HG03045 (cell line): ENCODE measurements around the gene UBIAD1.

Source experiments
- ATAC-seq: cut with Tn5 transposase; IDR thresholded peaks from one replicate; pipeline ENCODE4 v1.9.1; 2021; ENCODE audit warnings: mild to moderate bottlenecking, moderate library complexity; ENCODE audit not compliant: unreplicated experiment

Gene UBIAD1

GRCh38 chr1:11309385-11309784, 36.4 kb downstream of the UBIAD1 start:
- no peak for ATAC-seq

DNA sequence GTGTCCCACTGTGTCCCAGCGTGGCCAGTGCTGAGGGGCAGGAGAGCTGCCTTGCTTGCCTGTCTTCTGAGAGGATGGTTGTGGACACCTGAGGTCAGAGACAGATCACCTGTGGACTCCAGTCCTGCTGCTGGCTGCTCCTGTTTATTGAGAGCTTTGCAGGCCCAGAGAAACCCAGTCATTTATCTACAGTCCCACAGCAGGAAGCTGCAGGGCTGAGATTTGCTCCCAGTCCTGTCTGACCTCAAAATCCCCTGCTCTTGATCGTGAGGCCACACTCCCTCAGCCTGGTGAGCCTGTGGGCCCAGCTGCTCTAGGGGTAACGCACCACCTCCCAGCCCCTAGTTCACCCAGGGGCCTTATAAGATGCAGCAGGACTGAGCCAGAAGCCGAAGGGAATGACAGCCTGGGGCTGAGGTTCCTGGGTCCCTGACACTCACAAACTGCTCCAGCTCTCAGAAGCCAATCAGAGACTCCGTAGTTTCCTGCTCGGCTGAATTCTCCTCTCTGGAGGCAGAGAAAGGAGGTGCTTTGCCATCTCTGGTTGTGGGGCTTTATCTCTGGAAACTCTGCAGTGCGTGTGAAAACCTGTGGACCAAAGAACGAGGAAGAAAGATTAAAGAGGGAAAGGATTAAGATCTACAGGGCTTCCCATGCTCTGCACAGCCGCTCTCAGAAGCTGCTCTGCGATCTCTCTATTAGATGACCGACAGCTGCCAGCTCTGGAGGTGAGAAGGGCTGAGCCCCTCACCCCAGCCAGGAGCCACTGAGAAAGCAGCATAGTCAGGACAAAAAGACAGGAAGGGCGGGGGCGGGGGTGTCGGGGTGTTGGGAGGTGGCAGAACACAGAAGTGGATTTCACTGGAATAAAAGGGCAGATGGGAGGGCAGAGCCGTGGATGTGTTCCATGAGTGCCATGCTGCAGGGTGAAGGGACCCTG, 39.1 kb downstream of the UBIAD1 start:
- no peak for ATAC-seq

DNA sequence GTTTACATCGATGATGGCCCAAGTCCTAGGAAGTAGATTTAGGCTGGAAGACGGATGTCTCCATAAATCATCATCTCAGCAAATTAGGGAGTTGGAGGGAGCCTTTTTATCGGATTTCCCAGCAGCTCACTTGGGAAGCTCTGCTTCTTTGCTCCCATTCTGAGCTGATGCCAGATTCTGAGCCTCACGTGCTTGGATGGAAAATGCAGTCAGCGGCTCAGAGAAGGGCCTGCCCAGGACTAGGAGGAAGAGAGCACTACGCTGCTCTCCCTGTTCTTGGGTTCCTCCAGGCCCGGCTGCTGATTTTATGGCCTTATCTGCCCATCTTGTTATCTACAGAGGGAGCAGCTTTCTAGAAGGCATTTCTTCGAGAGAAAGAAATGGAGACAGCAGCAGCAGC, 42.0 kb downstream of the UBIAD1 start:
- no peak for ATAC-seq

GRCh38 chr1:11316701-11317100, 43.7 kb downstream of the UBIAD1 start:
- no peak for ATAC-seq

DNA sequence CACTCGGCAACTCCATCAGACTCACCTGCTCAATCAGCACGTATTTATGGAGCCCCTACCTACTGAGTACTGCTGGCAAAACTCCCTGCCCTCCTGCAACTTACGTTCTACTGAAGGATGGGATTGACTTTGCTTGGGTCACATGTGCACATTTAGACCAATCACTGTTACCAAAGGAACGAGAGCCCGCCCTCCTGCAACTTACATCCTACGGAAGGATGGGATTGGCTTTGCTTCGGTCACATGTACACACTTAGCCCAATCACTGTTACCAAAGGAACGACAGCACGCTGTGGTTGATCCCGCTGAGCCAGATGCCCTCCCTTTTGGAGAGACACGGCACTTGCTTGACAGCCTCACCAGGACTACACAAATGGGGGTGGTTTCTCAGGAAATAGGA, 46.0 kb downstream of the UBIAD1 start:
- ATAC-seq: no peak

- no peak for ATAC-seq
Observed at GRCh38 chr1:11320153-11320936, 47.3 kb downstream of the UBIAD1 start.

GRCh38 chr1:11321656-11322491, 48.9 kb downstream of the UBIAD1 start:
- ATAC-seq: no peak

DNA sequence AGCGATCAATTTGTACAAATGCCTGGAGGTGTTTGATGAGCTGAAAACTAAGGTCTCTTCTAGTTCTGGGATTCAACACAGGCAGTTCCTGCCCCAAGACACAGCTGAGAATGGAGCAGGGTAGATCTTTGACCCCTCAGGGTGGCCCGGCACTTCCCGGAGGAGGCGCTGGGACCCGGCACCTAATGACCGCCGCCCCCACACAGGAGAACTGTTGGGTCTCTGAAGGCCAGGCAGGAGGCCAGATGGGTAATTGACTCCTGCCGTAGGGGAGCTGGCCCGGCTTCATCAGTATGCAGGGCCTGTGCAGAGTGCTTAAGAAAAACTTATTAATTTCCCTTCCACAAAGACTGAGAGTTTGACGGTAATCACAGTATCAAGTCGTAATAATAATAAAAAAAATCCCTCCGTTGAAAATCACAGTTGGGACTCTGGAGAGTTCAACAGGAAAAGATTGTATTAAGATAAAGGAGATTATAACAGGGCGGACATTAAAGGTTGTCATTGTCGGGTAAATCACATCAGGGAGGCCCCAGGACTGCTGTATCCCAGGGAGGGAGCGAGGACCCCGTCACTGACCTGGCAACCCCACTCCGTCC, 51.7 kb downstream of the UBIAD1 start:
- no peak for ATAC-seq

DNA sequence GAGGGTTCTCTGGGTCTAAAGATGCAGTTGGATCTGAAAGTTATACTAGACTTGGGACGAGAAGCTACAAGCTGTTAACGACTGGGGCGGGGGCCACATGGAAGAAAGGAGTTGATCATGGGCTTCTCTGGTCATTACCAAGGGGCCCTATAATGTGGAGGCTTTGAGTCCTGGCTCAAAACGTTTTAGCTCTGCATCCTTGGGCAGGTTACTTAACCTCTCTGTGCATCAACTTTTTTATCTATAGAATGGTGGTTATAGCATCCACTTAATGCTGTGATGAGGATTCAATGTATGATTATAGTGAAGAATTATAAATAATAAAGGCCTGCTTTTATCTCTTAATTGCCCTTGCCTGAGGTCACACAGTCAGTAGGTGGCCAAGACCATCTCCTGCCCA, 53.1 kb downstream of the UBIAD1 start:
- no peak for ATAC-seq

DNA sequence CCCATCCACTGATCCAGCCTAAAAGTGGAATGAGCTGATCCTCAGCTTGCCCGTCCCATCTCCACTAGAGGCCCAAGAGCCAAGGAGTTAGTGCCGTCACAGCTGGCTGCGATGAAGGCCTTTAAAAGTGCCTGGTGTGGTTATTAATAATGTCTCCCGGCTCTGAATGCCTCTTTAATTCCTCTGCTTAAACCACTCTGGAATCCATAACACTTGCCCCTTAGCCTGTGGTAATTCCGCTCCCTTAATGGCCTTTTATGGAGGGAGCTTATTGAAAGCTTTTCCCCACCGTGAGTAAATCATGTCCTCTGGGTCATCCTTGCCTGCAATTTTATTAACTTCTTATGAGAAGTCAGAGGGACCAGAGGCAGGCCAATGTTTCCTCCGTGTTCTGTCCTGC, 55.4 kb downstream of the UBIAD1 start:
- no peak for ATAC-seq

- ATAC-seq: no peak
Observed at GRCh38 chr1:11330411-11330810, 57.4 kb downstream of the UBIAD1 start.

GRCh38 chr1:11331036-11331944, 58.3 kb downstream of the UBIAD1 start:
- ATAC-seq: no peak

GRCh38 chr1:11331945-11332546, 59.0 kb downstream of the UBIAD1 start:
- no peak for ATAC-seq

GRCh38 chr1:11333631-11334030, 60.6 kb downstream of the UBIAD1 start:
- no peak for ATAC-seq

- no peak for ATAC-seq
Observed at GRCh38 chr1:11334261-11334804, 61.3 kb downstream of the UBIAD1 start.

- ATAC-seq: no peak
Observed at GRCh38 chr1:11334821-11335220, 61.8 kb downstream of the UBIAD1 start.

GRCh38 chr1:11335417-11336056, 62.5 kb downstream of the UBIAD1 start:
- ATAC-seq: peak; percentile 70

- no peak for ATAC-seq
Observed at GRCh38 chr1:11337580-11338073, 64.6 kb downstream of the UBIAD1 start.
